B cell (primary cell): ENCODE measurements around the gene CFAP221. TPM values are rescaled to one million over a fixed set of nuclear protein-coding genes. Genes with fewer than 3 reads are reported as not detected.

Experiments used
- ATAC-seq: fragments of 200-7000 bp; cut with Tn5 transposase; one replicate; pipeline ENCODE4 v1.10.0; 2021; ENCODE audit warnings: low read depth, mild to moderate bottlenecking, moderate number of reproducible peaks, moderate library complexity
- CTCF ChIA-PET: fragments of 350-600 bp; sonication (Branson Sonifier 250); formaldehyde crosslinking; loops from one replicate; lab custom pipeline; 2021; ENCODE audit warnings: antibody characterized with exemption, inconsistent platforms; lab: Charles Lee
- POLR2A ChIA-PET: fragments of 350-600 bp; sonication (Branson Sonifier 250); formaldehyde crosslinking; loops from one replicate; lab custom pipeline; 2021; ENCODE audit warnings: antibody characterized with exemption; lab: Charles Lee
- DNase-seq: peaks from one replicate; pipeline ENCODE4 v3.0.0; 2013
- H2AFZ ChIP-seq: 2 replicates; pipeline ENCODE4 v1.6.1; 2012; ENCODE audit warnings: mild to moderate bottlenecking, low read depth, low read length; ENCODE audit not compliant: insufficient read depth, poor library complexity, severe bottlenecking
- H3K27ac ChIP-seq, 2 donors: 1 replicate in 1 of 2; 2 replicates in 1 of 2; pipeline ENCODE4 v1.5.1; 2012 to 2013; ENCODE audit warnings: low read length in 2 of 2, mild to moderate bottlenecking in 2 of 2, moderate library complexity in 1 of 2
- H3K27me3 ChIP-seq, 4 experiments: fragments of 200-600 bp in 1 of 4; sonication (generic) in 1 of 4; replicated peaks in 1 of 4; 1 replicate in 2 of 4; 2 replicates in 2 of 4; pipeline versions ENCODE4 v1.6.1 to v1.7.0; 2013 to 2016; ENCODE audit warnings: low read length in 3 of 4, mild to moderate bottlenecking in 2 of 4, mixed read lengths in 1 of 4, moderate library complexity in 1 of 4; ENCODE audit not compliant: insufficient read depth in 4 of 4, control insufficient read depth in 3 of 4; ENCODE audit errors: control extremely low read depth in 1 of 4
- H3K36me3 ChIP-seq, 2 experiments: replicated peaks in 1 of 2; 1 replicate in 1 of 2; 2 replicates in 1 of 2; pipeline versions ENCODE4 v1.6.1 to v1.7.1; 2013; ENCODE audit warnings: low read length in 1 of 2; ENCODE audit not compliant: insufficient read depth in 2 of 2, control insufficient read depth in 1 of 2; ENCODE audit errors: control extremely low read depth in 1 of 2, extremely low read depth in 1 of 2
- H3K4me1 ChIP-seq, 2 donors: fragments of 200-600 bp in 1 of 2; sonication (generic) in 1 of 2; 1 replicate in 1 of 2; 2 replicates in 1 of 2; pipeline versions ENCODE4 v1.5.1 to v1.6.1; 2013 to 2017; ENCODE audit warnings: low read length in 2 of 2; ENCODE audit not compliant: control insufficient read depth in 2 of 2, insufficient read depth in 2 of 2
- H3K4me2 ChIP-seq: replicated peaks from 2 replicates; pipeline ENCODE3; 2012; ENCODE audit warnings: mild to moderate bottlenecking, low read depth, low read length; ENCODE audit not compliant: poor library complexity, severe bottlenecking
- H3K4me3 ChIP-seq, 5 experiments: fragments of 200-600 bp in 1 of 5; sonication (generic) in 1 of 5; 1 replicate in 3 of 5; 2 replicates in 2 of 5; pipeline versions ENCODE4 v1.5.1 to v1.7.0; 2011 to 2016; ENCODE audit warnings: low read length in 4 of 5, mild to moderate bottlenecking in 4 of 5, low read depth in 2 of 5, control low read depth in 1 of 5, moderate library complexity in 1 of 5; ENCODE audit not compliant: insufficient read depth in 1 of 5; ENCODE audit errors: control extremely low read depth in 1 of 5, extremely low read depth in 1 of 5
- H3K79me2 ChIP-seq: fragments of 200-600 bp; sonication (generic); one replicate; pipeline ENCODE4 v1.6.0; 2016; ENCODE audit warnings: low read length; ENCODE audit not compliant: control insufficient read depth, insufficient read depth
- H3K9ac ChIP-seq: fragments of 200-600 bp; sonication (generic); 2 replicates; pipeline ENCODE4 v1.6.1; 2017; ENCODE audit warnings: mild to moderate bottlenecking, low read length, moderate library complexity
- H3K9me3 ChIP-seq, 3 donors: one replicate each; pipeline versions ENCODE4 v1.6.1 to v1.7.1; 2013; ENCODE audit warnings: low read length in 2 of 3; ENCODE audit not compliant: control insufficient read depth in 2 of 3, insufficient read depth in 1 of 3; ENCODE audit errors: control extremely low read depth in 1 of 3
- H4K20me1 ChIP-seq: 2 replicates; pipeline ENCODE4 v1.6.0; 2012; ENCODE audit warnings: mild to moderate bottlenecking, low read length; ENCODE audit not compliant: insufficient read depth, control insufficient read depth, poor library complexity, severe bottlenecking
- H3K27ac Mint-ChIP-seq: one replicate; pipeline ENCODE4 v1.8.0; 2021; ENCODE audit warnings: mixed read lengths
- H3K27me3 Mint-ChIP-seq: one replicate; pipeline ENCODE4 v1.8.0; 2021; ENCODE audit warnings: mixed read lengths
- H3K4me1 Mint-ChIP-seq: one replicate; pipeline ENCODE4 v1.8.0; 2021; ENCODE audit warnings: mixed read lengths
- H3K4me3 Mint-ChIP-seq: one replicate; pipeline ENCODE4 v1.8.0; 2021; ENCODE audit warnings: mixed read lengths
- H3K9me3 Mint-ChIP-seq: one replicate; pipeline ENCODE4 v1.8.0; 2022; ENCODE audit warnings: mixed read lengths; ENCODE audit not compliant: insufficient read depth
- CTCF ChIP-seq: fragments of 200-600 bp; IDR thresholded peaks from one replicate; pipeline ENCODE4 v1.8.0; 2022; ENCODE audit warnings: antibody characterized with exemption, mild to moderate bottlenecking
- EZH2 ChIP-seq: IDR thresholded peaks from 2 replicates; pipeline ENCODE4 v1.6.1; 2012; ENCODE audit warnings: borderline replicate concordance, low read depth, mild to moderate bottlenecking, moderate library complexity, low read length; ENCODE audit not compliant: insufficient read depth, poor library complexity, severe bottlenecking
- WGBS: methylation state at CpG from one replicate; pipeline ENCODE4 v1.1.5; 2013; ENCODE audit warnings: missing lambda C conversion rate; ENCODE audit not compliant: insufficient coverage; 5-methylcytosine and 5-hydroxymethylcytosine counted together
- intact Hi-C: fragments of 100-400 bp; cut with micrococcal nuclease; formaldehyde crosslinking; loops from one replicate; pipeline ENCODE4 v1.10.0; 2022
- polyA plus RNA-seq: library from polyadenylated mRNA; depleted of rRNA; stranded (reverse); fragments of >200 nt; gene quantifications from 2 replicates; pipeline ENCODE4 v1.2.3, GENCODE V29; 2012
- total RNA-seq, 2 donors: library from RNA; stranded (reverse); fragments of 120-200 nt in 1 of 2; gene quantifications; 1 replicate in 1 of 2; 2 replicates in 1 of 2; pipeline versions ENCODE4 v1.2.3 to v1.2.4, GENCODE V29; 2013 to 2022

CFAP221 gene
- total and polyA plus RNA-seq, 2 donors (not counting 1 experiment from before 2014, with no cell fraction given) = not detected

DNA sequence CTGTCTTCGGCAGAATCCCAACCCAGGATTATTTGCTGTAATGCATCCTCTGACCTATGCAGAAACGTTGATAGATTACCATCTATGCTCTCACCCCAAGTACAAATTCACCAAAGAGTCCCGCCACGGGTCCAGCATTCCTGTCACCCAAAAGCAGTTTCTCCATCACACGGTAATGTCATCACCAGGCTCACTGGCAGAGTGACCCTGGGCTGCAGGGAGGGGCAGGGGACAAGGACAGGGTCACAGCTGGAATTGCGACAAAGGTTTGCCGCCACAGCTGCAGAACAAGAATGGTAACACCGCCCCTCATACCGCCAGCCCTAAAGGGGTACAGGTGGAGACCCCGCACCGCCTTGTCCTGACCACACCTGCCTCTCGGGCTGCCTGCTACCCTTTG, 94.0 kb downstream of the CFAP221 start:
- Histone ChIP-seq H3K4me1 (no peaks in the 10 kb centered on the region), H3K79me2 (no peaks in the 10 kb centered on the region), H2AFZ (no peak overlapping the region), H3K36me3 (no peaks in the 10 kb centered on the region), H3K9me3 (peaks cover 0 to 3% (median 2%) of the 10 kb centered on the region in 3 donors), H4K20me1 (no peaks in the 10 kb centered on the region), H3K4me2 (no peak overlapping the region), H3K27ac (no peak overlapping the region), H3K27me3 (no peaks in the 10 kb centered on the region), H3K4me3 (no peak overlapping the region), H3K9ac (no peak overlapping the region)
- peaks cover 2% of the 10 kb centered on the region for H3K4me1 Mint-ChIP-seq
- WGBS = 87% methylated on average over 12 of the region's 12 CpGs
- ATAC-seq (no peak), DNase-seq (no peak)
- CTCF ChIA-PET = interaction anchor here (1.0 to 6.0 kb wide), 4 partner anchors 9 to 24 kb away, joined by 3 to 31 read pairs (median 4); no protein-coding TSS in a partner anchor
- H3K27me3 Mint-ChIP-seq = peaks cover 20% of the 10 kb centered on the region
- POLR2A ChIA-PET = no interaction called here
- H3K4me3 Mint-ChIP-seq = no peak overlapping the region
- no peaks in the 10 kb centered on the region for H3K9me3 Mint-ChIP-seq
- no peak for TF ChIP-seq EZH2
- no peak for TF ChIP-seq CTCF
- intact Hi-C loops = no loop called here
- no peak overlapping the region for H3K27ac Mint-ChIP-seq

DNA sequence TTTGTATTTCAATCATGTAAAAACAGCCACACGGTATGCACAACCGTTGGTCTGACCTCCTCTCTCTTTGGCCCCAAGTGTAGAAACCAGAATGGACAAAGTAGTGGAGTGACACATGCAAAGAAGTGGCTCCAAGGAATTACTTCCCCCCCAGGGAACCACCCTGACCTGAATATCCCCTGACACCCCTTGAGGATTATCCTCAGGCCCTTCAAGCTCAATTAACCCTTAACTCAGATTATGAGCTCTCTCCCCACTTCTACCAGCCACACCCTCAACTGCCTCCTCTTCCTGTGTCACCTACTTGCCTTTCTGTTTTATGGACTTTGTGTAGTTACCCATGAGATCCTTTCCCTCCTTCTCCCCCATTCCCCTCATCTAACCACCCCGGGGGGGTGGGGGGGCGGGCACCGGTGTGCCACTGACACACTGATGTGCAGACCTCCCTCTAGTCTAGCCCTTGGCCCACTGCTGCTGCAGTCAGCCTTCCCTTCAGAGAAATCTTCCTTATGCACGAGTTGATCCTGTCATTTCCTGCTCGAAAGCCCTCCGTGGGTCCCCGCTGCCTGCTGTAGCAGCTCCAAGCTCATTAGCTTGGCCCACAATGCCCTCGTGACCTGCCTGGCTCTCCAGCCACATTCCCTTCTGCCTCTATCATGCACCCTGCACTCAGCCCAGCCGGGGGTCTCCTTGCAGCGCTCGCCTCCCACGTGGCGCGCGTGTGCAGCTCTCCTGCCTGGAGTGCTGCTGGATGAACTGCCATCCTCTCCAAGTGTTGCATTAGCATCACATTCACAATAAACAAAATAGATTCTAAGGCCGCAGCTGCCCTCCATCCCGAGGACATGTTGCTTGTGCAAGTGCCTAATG, 94.7 kb downstream of the CFAP221 start:
- no peaks in the 10 kb centered on the region for H4K20me1 ChIP-seq
- no peak overlapping the region for H2AFZ ChIP-seq
- H3K4me3 Mint-ChIP-seq = no peak overlapping the region
- H3K4me3 ChIP-seq = no peak overlapping the region
- no peaks in the 10 kb centered on the region for H3K79me2 ChIP-seq
- no peaks in the 10 kb centered on the region for H3K36me3 ChIP-seq
- DNase-seq (no peak), ATAC-seq (no peak)
- H3K27ac Mint-ChIP-seq = no peak overlapping the region
- H3K9me3 ChIP-seq = peaks cover 0 to 3% (median 2%) of the 10 kb centered on the region in 3 donors
- H3K27me3 Mint-ChIP-seq = peaks cover 20% of the 10 kb centered on the region
- no peaks in the 10 kb centered on the region for H3K27me3 ChIP-seq
- H3K27ac ChIP-seq = no peak overlapping the region
- 79% methylated on average over 18 of the region's 19 CpGs for WGBS
- CTCF ChIA-PET = interaction anchor here (6.0 to 10.4 kb wide), 2 partner anchors 12 to 21 kb away, joined by 31 to 177 read pairs; no protein-coding TSS in a partner anchor
- H3K9me3 Mint-ChIP-seq = no peaks in the 10 kb centered on the region
- H3K4me2 ChIP-seq = no peak overlapping the region
- no peak overlapping the region for H3K9ac ChIP-seq
- H3K4me1 Mint-ChIP-seq = peaks cover 2% of the 10 kb centered on the region
- POLR2A ChIA-PET = no interaction called here
- intact Hi-C loops = no loop called here
- TF ChIP-seq EZH2 = no peak
- TF ChIP-seq CTCF = no peak
- H3K4me1 ChIP-seq = no peaks in the 10 kb centered on the region
